Measurements from ENCODE around the gene TVP23C. TPM values are rescaled to one million over a fixed set of nuclear protein-coding genes. Genes with fewer than 3 reads are reported as not detected.

The TVP23C gene
- total and polyA plus RNA-seq, 9 of the 15 experiments (the other 6 are each of a cell fraction or from before 2014, with no cell fraction given) = 5.7 to 16.8 (median 8.2) TPM

DNA sequence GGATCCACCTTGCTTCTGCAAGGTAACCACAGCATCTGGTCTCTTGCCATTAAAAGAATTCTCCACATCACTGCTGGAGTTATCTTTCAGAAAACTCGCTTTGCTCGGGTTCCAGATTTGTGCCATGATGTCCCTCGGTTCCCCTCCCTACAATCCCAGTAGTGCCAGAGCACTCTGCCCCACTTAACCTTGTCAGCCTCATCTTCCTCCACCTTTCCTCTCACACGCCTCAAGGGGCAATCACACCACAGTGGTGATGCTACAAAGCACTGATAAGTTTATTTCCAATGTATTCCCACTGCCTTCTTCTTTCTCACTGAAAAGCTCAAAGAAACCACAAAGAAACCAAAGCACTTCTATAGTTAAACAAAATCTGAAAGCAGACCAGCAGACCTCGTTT is 84.4 kb downstream of the TVP23C start:
- DNase-seq (ENCODE audit: extremely low read depth in 1 of 4, low spot score in 3 of 4) = no peak
- no peaks in the 10 kb centered on the region for H4K20me1 ChIP-seq (replicated peaks; ENCODE audit: control insufficient read depth, insufficient read depth, low read length)
- no peak overlapping the region for H3K4me3 ChIP-seq
- 68% methylated on average over 5 of the region's 5 CpGs for WGBS (ENCODE audit: insufficient coverage, low coverage, missing lambda C conversion rate)
- ChIA-PET POLR2A (interaction anchor here (0.7 to 0.8 kb wide), 2 partner anchors 15 to 357 kb away, joined by 3 to 4 read pairs; no protein-coding TSS in a partner anchor), CTCF (ENCODE audit: low intra/inter-chr PET ratio) (no interaction called here)
- H3K79me2 ChIP-seq (ENCODE audit: control insufficient read depth, insufficient read depth, low read length) = no peaks in the 10 kb centered on the region
- no peak overlapping the region for H3K9ac ChIP-seq (ENCODE audit: insufficient read depth in 1 of 2, low read depth in 2 of 2, low read length in 2 of 2)
- no peaks in the 10 kb centered on the region for H3K9me3 ChIP-seq (replicated peaks; ENCODE audit: control insufficient read depth, insufficient read depth, low read depth, low read length)
- no peak overlapping the region for H2AFZ ChIP-seq (ENCODE audit: low read depth, low read length)
- no peaks in the 10 kb centered on the region for H3K4me1 ChIP-seq (replicated peaks in 1 of 2; ENCODE audit: control insufficient read depth in 2 of 2, insufficient read depth in 2 of 2, low read length in 2 of 2)
- H3K36me3 ChIP-seq (ENCODE audit: control insufficient read depth, insufficient read depth, low read length) = no peaks in the 10 kb centered on the region
- no peak overlapping the region for H3K27ac ChIP-seq (ENCODE audit: extremely low read depth, low read depth, low read length)
- in situ Hi-C loops (cut with MboI) = no loop called here
- no peak overlapping the region for H3K4me2 ChIP-seq (ENCODE audit: insufficient read depth, low read length)
- intact Hi-C loops (cut with micrococcal nuclease) = no loop called here
- ATAC-seq = no peak
- FAIRE-seq = no peak
- no TSS peak for BruUV-seq (replicated peaks)
- H3K27me3 ChIP-seq (ENCODE audit: control insufficient read depth in 2 of 2, insufficient read depth in 2 of 2, low read length in 2 of 2) = no peaks in the 10 kb centered on the region
- H3K9me1 ChIP-seq (ENCODE audit: control insufficient read depth, insufficient read depth, low read length) = no peaks in the 10 kb centered on the region
- TF ChIP-seq KHSRP (IDR thresholded peaks at IDR 0.05) (no peak), GABPA (tag; conservative IDR thresholded peaks at IDR 0.05; ENCODE audit: low read depth) (no peak), CTBP1 (IDR thresholded peaks at IDR 0.05; ENCODE audit: borderline replicate concordance) (no peak), CEBPG (CRISPR knock-in tag; IDR thresholded peaks at IDR 0.05) (no peak), CEBPG (tag; conservative IDR thresholded peaks at IDR 0.05 in 1 of 2, IDR thresholded peaks at IDR 0.05 in 1 of 2) (no peak), ZNF174 (CRISPR knock-in tag; IDR thresholded peaks at IDR 0.05) (no peak), CXXC5 (CRISPR knock-in tag; IDR thresholded peaks at IDR 0.05) (no peak), ETV6 (IDR thresholded peaks at IDR 0.05; ENCODE audit: borderline replicate concordance in 1 of 2, low read depth in 2 of 2, low read length in 1 of 2) (no peak), ETV6 (CRISPR knock-in tag; IDR thresholded peaks at IDR 0.05; ENCODE audit: borderline replicate concordance) (no peak), SNRNP70 (optimal IDR thresholded peaks at IDR 0.05; ENCODE audit: low read depth, low read length) (no peak), TBL1XR1 (IDR thresholded peaks at IDR 0.05; ENCODE audit: low read length in 2 of 2) (no peak)
- TF ChIP-seq, protein P1, sequence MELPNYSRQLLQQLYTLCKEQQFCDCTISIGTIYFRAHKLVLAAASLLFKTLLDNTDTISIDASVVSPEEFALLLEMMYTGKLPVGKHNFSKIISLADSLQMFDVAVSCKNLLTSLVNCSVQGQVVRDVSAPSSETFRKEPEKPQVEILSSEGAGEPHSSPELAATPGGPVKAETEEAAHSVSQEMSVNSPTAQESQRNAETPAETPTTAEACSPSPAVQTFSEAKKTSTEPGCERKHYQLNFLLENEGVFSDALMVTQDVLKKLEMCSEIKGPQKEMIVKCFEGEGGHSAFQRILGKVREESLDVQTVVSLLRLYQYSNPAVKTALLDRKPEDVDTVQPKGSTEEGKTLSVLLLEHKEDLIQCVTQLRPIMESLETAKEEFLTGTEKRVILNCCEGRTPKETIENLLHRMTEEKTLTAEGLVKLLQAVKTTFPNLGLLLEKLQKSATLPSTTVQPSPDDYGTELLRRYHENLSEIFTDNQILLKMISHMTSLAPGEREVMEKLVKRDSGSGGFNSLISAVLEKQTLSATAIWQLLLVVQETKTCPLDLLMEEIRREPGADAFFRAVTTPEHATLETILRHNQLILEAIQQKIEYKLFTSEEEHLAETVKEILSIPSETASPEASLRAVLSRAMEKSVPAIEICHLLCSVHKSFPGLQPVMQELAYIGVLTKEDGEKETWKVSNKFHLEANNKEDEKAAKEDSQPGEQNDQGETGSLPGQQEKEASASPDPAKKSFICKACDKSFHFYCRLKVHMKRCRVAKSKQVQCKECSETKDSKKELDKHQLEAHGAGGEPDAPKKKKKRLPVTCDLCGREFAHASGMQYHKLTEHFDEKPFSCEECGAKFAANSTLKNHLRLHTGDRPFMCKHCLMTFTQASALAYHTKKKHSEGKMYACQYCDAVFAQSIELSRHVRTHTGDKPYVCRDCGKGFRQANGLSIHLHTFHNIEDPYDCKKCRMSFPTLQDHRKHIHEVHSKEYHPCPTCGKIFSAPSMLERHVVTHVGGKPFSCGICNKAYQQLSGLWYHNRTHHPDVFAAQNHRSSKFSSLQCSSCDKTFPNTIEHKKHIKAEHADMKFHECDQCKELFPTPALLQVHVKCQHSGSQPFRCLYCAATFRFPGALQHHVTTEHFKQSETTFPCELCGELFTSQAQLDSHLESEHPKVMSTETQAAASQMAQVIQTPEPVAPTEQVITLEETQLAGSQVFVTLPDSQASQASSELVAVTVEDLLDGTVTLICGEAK (IDR thresholded peaks at IDR 0.05) = no peak
- TF ChIP-seq, protein P1 (CRISPR knock-in tag; IDR thresholded peaks at IDR 0.05) = no peak
- TF ChIP-seq, protein P2, sequence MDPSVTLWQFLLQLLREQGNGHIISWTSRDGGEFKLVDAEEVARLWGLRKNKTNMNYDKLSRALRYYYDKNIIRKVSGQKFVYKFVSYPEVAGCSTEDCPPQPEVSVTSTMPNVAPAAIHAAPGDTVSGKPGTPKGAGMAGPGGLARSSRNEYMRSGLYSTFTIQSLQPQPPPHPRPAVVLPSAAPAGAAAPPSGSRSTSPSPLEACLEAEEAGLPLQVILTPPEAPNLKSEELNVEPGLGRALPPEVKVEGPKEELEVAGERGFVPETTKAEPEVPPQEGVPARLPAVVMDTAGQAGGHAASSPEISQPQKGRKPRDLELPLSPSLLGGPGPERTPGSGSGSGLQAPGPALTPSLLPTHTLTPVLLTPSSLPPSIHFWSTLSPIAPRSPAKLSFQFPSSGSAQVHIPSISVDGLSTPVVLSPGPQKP (CRISPR knock-in tag; IDR thresholded peaks at IDR 0.05) = no peak

Measured in K562 (cell line).